Measurements from ENCODE around the gene TMED7.

TMED7 gene

DNA sequence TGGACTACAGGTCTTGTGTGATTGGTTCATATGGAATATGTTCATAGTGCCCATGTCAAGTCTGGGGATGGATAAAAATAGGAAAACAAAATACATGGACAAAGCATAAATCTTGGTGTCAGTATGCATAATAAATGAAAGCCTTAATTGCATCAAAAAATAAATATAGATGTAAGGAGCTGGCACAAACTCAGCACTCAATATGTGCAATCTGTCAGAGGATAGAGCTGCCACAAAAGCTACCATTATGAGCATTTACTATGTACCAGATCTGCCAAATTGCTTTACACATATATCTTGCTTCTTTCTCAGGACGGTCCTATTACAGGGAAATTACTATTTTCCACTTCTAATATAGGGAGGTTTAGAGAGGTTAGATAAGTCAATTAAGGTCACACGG, 18.2 kb upstream of the TMED7 start:
- TF ChIP-seq CTCF (IDR thresholded peaks at IDR 0.05; ENCODE audit: low read depth, low read length): no peak
- no peak overlapping the region for H3K4me3 ChIP-seq (replicated peaks in 1 of 2; ENCODE audit: low read depth in 2 of 2, low read length in 2 of 2)
- DNase-seq (ENCODE audit: low read depth in 2 of 2): no peak

DNA sequence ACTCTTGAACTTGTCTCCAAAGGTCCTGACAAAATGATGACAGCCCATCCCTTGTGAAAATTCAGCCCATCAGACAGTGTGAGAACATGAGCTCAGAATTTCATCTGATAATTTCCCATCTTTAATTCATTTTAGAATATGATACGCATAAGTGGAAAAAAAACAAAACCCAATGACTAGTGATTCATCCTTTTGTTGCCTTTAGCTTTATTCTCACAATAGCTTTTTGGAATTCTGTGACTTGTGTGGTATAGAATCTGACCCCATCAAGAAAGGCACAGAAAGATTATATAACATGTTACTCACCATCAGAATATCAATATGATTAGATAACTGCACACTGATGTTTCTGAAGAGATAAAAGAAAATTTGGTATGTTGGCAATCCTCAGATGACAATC, 16.1 kb upstream of the TMED7 start:
- TF ChIP-seq CTCF (IDR thresholded peaks at IDR 0.05; ENCODE audit: low read depth, low read length): no peak
- DNase-seq (ENCODE audit: low read depth in 2 of 2): peak in 1 of 2 donors; percentile 33
- no peak overlapping the region for H3K4me3 ChIP-seq (replicated peaks in 1 of 2; ENCODE audit: low read depth in 2 of 2, low read length in 2 of 2)

DNA sequence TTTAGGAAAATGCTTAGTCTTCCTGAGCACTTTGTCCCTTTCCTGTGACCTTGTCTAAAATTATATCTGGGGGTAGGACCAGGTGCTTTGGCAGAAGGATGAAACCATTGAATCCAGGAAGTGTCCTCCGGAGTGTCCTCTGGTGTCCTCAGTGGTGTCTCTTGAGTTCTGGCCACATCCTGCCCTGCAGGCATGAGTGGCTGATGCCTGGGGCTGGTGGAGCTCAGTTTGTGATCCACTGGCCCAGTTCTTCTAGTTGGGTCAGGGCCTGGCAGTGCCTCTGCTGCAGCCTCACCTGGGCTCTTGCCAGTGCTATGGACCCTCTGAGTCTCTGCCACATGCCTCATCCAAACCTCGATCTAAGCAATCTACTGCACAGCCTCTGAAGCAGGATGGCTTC, 14.4 kb upstream of the TMED7 start:
- no peak for TF ChIP-seq CTCF (IDR thresholded peaks at IDR 0.05; ENCODE audit: low read depth, low read length)
- H3K4me3 ChIP-seq (replicated peaks in 1 of 2; ENCODE audit: low read depth in 2 of 2, low read length in 2 of 2): no peak overlapping the region
- no peak for DNase-seq (ENCODE audit: low read depth in 2 of 2)

DNA sequence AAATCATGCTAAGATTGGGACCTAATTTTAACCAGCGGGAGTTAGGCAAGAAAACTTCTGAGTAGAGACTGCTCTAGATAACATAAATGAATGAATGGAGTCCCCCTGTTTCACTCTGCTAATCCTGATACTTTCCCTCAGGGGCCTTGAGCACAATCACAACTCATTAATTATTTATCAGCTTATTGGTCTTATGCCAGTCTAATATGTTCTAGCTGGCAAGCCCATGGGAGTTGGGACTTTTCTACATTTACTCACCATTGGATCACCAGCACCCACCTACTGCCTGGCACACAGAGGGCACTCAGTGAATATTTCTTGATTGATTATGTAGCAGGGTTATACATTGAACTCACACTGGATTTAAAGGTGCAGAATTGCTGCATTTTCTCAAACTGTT, 13.5 kb upstream of the TMED7 start:
- DNase-seq (ENCODE audit: low read depth in 2 of 2): no peak
- H3K4me3 ChIP-seq (replicated peaks in 1 of 2; ENCODE audit: low read depth in 2 of 2, low read length in 2 of 2): no peak overlapping the region
- no peak for TF ChIP-seq CTCF (IDR thresholded peaks at IDR 0.05; ENCODE audit: low read depth, low read length)

- DNase-seq (ENCODE audit: low read depth in 2 of 2): no peak
- H3K4me3 ChIP-seq (replicated peaks in 1 of 2; ENCODE audit: low read depth in 2 of 2, low read length in 2 of 2): no peak overlapping the region
- no peak for TF ChIP-seq CTCF (IDR thresholded peaks at IDR 0.05; ENCODE audit: low read depth, low read length)
Measured at GRCh38 chr5:115637507-115637906, 11.7 kb upstream of the TMED7 start.

GRCh38 chr5:115636008-115636407, 10.2 kb upstream of the TMED7 start:
- H3K4me3 ChIP-seq (replicated peaks in 1 of 2; ENCODE audit: low read depth in 2 of 2, low read length in 2 of 2): no peak overlapping the region
- DNase-seq (ENCODE audit: low read depth in 2 of 2): no peak
- TF ChIP-seq CTCF (IDR thresholded peaks at IDR 0.05; ENCODE audit: low read depth, low read length): no peak

DNA sequence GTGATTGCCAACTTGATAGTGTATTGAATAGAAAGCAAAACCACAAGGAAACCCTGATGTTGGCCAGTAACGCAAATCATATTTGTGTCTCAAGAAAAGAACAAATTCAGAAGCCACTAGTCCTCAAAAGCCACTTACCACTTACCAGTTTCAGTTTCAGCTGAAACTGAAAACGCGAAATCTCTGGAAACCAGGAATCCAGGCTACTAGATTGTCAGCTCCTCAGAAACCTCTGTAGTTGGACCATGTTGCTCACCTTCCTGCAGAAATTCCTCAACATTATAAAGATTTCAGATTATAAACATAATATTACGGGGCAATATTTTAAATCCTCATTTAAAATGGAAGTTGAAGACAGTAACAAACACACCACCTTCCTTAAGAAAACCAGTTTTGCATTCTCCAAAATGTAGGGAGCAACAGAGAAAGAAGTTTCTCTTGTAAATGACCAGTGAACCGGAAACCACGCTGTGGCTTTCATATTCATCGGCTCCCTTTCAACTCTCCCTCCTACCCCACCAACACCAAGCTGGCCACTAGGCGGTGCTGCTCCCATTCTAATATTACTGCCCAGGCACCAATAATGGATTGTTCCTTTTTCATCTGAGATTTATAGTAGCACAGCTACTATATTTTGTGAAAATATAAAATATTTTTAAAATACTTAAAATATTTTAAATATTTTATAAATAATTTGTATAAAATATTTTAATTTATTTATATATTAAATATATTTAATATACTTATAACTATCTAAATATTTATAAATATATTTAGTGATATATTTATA, 8.7 kb upstream of the TMED7 start:
- peak; percentile 85 to 88 for DNase-seq (ENCODE audit: low read depth in 2 of 2)
- H3K4me3 ChIP-seq (replicated peaks in 1 of 2; ENCODE audit: low read depth in 2 of 2, low read length in 2 of 2): peak overlapping the region; percentile 20 to 40
- peak; percentile 88 for TF ChIP-seq CTCF (IDR thresholded peaks at IDR 0.05; ENCODE audit: low read depth, low read length)

All from cardiac fibroblast (primary cell).